HUES64 (cell line): ENCODE results near the gene SLC7A11. TPM values are rescaled to one million over a fixed set of nuclear protein-coding genes. Genes with fewer than 3 reads are reported as not detected.
A peak's percentile ranks its signal among the peaks of the same experiment; 100 is the strongest.

Experiments
- H3K27ac ChIP-seq: 2 replicates; pipeline ENCODE4 v1.7.0; 2013; ENCODE audit warnings: low read depth, low read length, inconsistent platforms
- H3K27me3 ChIP-seq: 2 replicates; pipeline ENCODE4 v1.6.1; 2013; ENCODE audit warnings: mild to moderate bottlenecking, low read length; ENCODE audit not compliant: insufficient read depth
- H3K36me3 ChIP-seq: 2 replicates; pipeline ENCODE4 v1.6.1; 2013; ENCODE audit warnings: mild to moderate bottlenecking, low read length; ENCODE audit not compliant: insufficient read depth
- H3K4me1 ChIP-seq: 2 replicates; pipeline ENCODE4 v1.6.1; 2013; ENCODE audit warnings: mild to moderate bottlenecking, low read length, moderate library complexity; ENCODE audit not compliant: insufficient read depth
- H3K4me3 ChIP-seq: 2 replicates; pipeline ENCODE4 v1.5.1; 2013; ENCODE audit warnings: mild to moderate bottlenecking, low read length, moderate library complexity
- H3K9ac ChIP-seq: 2 replicates; pipeline ENCODE4 v1.6.1; 2013; ENCODE audit warnings: mild to moderate bottlenecking, low read depth, low read length
- H3K9me3 ChIP-seq: 2 replicates; pipeline ENCODE4 v1.6.1; 2013; ENCODE audit warnings: low read depth, low read length; ENCODE audit not compliant: insufficient read depth
- WGBS: fragments of 150-250, 120-280 bp; methylation state at CpG from one replicate; pipeline ENCODE4 v1.1.7; 2013; ENCODE audit warnings: missing lambda C conversion rate; 5-methylcytosine and 5-hydroxymethylcytosine counted together
- polyA plus RNA-seq, 2 experiments: library from polyadenylated mRNA; stranded (reverse); fragments of 50-300 nt; gene quantifications; one replicate each; pipeline ENCODE4 v1.2.3, GENCODE V29; 2013

Gene SLC7A11
- 11.8 TPM for polyA plus RNA-seq (2013, experiment 1 of 2)
- polyA plus RNA-seq (2013, experiment 2 of 2): 10.0 TPM

DNA sequence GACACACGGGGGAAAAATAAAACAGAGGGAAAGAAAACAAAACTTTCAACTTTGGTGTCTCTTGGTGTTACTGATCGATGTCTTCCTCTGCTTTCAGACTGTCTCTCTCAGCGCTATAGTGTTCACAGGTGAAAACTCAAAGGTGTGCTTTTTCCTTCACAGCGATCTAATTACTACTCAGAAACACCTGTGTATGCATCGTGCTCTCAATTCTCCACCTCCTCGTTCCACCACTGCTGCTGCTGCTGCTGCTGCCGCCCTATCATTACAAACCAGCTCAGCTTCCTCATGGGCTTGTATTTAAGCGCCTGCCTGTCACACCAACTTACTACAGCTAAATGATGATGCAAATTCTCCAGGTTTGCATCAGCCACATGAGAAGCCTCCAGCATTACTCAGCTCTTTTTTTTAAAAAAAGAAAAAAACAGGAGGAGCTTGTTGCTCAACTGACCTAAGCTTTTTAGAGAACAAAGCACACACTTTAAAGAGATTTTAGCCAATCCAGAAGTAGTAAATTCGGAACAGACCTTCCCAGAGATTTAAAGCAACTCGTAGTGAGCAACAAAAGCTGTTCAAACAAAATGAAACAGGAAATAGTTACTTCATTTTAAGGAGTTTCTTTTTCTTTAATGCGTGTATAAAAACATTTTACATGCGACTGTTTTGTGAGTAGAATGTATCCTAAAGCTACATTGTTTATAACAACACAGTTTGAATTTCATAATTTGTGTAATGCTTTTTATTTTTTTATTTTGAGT, at the start of gene SLC7A11:
TSS of gene SLC7A11 (minus strand) at position 274 of the 758 bp plus-strand sequence. CDS start 280 bp downstream, outside the sequence.
- H3K36me3 ChIP-seq: no peaks in the 10 kb centered on the region
- peak within 1 kb of the TSS; percentile 99 for H3K27ac ChIP-seq
- H3K4me3 ChIP-seq: peak within 1 kb of the TSS; percentile 72
- no peaks in the 10 kb centered on the region for H3K9me3 ChIP-seq
- 5% methylated on average over 10 of the region's 12 CpGs for WGBS
- H3K4me1 ChIP-seq: peaks cover 24% of the 10 kb centered on the region
- peak within 1 kb of the TSS; percentile 86 for H3K9ac ChIP-seq
- no peaks in the 10 kb centered on the region for H3K27me3 ChIP-seq

DNA sequence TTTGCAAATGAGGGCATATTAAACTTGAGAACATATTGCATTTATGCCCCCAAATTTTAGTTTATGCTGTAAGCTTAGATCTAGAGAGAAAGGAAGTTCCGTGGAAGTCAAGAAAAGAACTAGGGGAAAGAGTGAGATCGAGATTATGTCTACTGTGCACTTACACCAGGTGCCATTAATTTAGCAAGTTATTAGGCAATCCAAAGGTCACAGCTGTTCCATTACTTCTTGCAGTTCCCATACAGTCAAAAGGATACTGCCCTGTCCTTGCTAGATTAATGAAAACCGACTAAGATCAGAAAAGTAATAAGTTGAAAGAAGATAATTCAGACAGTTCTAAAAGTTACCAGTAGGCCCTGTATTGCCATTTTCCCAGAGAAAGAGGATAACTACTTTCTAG, 49.3 kb upstream of the SLC7A11 start:
- Histone ChIP-seq H3K36me3 (no peaks in the 10 kb centered on the region), H3K27ac (no peak overlapping the region), H3K9ac (no peak overlapping the region), H3K9me3 (no peaks in the 10 kb centered on the region), H3K27me3 (no peaks in the 10 kb centered on the region), H3K4me1 (no peaks in the 10 kb centered on the region), H3K4me3 (no peak overlapping the region)
- WGBS: 95% methylated on average over 3 of the region's 3 CpGs

DNA sequence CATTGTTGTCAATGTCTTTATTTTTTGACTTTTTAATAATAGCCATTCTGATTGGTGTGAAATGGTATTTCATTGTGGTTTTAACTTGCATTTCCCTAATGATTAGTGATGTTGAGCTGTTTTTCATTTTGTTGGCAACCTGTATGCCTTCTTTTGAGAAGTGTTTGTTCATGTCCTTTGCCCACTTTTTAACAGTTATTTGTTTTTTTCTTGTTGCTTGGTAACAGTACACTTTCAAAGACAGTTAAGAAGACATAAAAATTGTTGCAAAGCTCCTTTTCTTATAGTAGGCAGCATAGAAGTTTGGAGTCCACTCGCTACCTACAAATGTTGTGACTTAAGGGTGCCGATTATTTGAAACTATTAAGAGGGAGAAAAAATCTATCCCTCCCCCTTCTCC, 48.7 kb upstream of the SLC7A11 start:
- no peaks in the 10 kb centered on the region for H3K4me1 ChIP-seq
- H3K27me3 ChIP-seq: no peaks in the 10 kb centered on the region
- no peaks in the 10 kb centered on the region for H3K9me3 ChIP-seq
- no peak overlapping the region for H3K9ac ChIP-seq
- no peak overlapping the region for H3K27ac ChIP-seq
- WGBS: 100% methylated on average over 2 of the region's 2 CpGs
- H3K36me3 ChIP-seq: no peaks in the 10 kb centered on the region
- no peak overlapping the region for H3K4me3 ChIP-seq

DNA sequence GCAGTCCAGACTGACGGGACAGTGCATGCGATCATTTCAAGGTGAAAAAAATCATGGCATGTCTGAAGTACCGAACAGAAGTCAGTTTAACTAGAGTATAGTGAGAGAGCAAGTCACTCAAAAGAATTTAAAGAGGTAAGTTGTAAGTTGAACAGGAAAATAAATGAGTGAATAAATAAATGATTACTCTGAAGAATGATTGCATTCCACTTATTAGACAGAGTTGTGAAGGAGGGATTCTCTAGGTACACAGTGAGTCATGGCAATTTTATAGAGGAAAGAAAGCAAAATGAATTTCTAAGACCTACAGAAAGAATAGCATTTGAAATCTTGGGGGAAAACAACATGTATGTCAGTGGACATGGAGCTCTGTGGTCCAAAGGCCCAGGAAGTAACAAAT, 37.1 kb upstream of the SLC7A11 start:
- Histone ChIP-seq H3K27ac (no peak overlapping the region), H3K4me3 (no peak overlapping the region), H3K4me1 (peaks cover 2% of the 10 kb centered on the region; the same call in 1 of the 2 replicates), H3K9me3 (peaks cover 5% of the 10 kb centered on the region; the same call in 1 of the 2 replicates), H3K9ac (no peak overlapping the region), H3K27me3 (no peaks in the 10 kb centered on the region), H3K36me3 (no peaks in the 10 kb centered on the region; the same call in 1 of the 2 replicates)
- 92% methylated on average over 3 of the region's 3 CpGs for WGBS

DNA sequence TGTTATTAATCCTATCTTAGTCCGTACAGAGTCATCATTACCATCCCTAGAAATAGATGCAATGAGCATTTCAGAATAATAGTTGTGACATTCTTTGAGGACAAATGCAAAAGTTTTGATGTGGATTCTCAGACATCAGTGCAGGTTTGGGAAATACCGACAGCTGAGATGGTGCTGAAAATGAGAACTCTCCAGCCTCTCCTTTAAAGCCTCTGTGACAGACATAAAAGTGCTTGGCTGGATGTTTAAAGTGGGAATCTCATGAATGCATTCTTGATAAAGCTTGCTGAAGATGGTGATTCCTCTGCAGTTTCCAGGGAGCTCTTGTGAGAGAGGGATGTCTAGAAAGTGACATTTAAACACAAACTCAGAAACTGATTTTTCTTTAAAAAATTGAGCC, 35.0 kb upstream of the SLC7A11 start:
- Histone ChIP-seq H3K36me3 (no peaks in the 10 kb centered on the region), H3K4me1 (peaks cover 2% of the 10 kb centered on the region; the same call in 1 of the 2 replicates), H3K9ac (no peak overlapping the region), H3K27me3 (no peaks in the 10 kb centered on the region), H3K9me3 (peaks cover under 1% of the 10 kb centered on the region; the same call in 1 of the 2 replicates), H3K4me3 (no peak overlapping the region), H3K27ac (no peak overlapping the region)
- 98% methylated on average over 2 of the region's 2 CpGs for WGBS

DNA sequence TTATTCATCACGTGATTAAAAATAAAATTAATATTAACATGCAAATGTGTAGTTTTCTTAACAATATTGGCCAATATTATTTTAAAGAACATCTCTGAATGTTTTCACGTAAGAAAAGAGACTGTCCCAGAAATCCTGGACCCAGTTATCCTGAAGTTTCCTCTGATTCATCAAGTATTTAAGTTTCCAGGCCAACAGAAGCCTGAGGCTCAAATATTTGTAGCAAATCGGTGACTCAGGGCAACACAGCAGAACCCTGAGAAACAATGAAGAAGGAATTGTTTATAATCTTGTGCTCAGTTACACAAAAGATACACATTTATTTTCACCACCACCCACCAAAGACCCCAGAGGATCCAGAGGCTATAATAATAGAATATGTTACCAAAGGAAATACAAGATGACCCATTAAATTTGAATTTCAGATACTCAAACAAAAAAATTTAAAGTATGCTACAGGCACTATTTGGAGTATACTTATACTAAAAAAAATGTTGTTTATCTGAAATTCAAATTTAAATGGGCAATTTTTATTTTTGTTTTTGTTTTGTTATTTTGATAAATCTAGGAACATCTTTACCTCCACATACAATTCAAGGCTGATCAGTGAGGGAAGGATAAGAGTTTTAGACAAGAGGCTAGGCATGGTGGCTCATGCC, 33.9 kb upstream of the SLC7A11 start:
- H3K4me3 ChIP-seq: no peak overlapping the region
- H3K27ac ChIP-seq: no peak overlapping the region
- H3K27me3 ChIP-seq: no peaks in the 10 kb centered on the region
- peaks cover 2% of the 10 kb centered on the region; the same call in 1 of the 2 replicates for H3K4me1 ChIP-seq
- no peak overlapping the region for H3K9ac ChIP-seq
- H3K9me3 ChIP-seq: no peaks in the 10 kb centered on the region
- no peaks in the 10 kb centered on the region for H3K36me3 ChIP-seq
- WGBS: 92% methylated on average over 2 of the region's 3 CpGs

DNA sequence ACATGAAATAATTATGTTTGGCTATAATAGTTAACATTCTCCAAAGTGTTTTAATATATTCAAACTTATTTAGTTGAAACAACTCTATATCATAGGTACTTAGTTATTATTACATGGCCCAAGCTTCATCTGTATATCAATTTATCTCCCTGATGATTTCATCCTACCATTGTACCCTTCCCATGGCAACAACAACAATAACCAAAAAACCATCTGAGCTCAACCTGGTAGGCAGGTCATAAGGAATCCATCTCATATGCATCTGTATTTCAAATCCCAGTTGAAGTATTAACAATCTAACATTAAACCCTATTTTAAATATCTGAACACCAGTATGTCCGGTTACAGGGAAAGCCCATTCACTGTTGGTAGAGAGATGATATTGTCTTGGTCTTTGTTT, 33.1 kb upstream of the SLC7A11 start:
- Histone ChIP-seq H3K9me3 (no peaks in the 10 kb centered on the region), H3K27me3 (no peaks in the 10 kb centered on the region), H3K4me3 (no peak overlapping the region), H3K9ac (no peak overlapping the region), H3K4me1 (peaks cover 2% of the 10 kb centered on the region; the same call in 1 of the 2 replicates), H3K36me3 (no peaks in the 10 kb centered on the region), H3K27ac (no peak overlapping the region)
- no CpG with 5 or more reads among the region's 1 CpG for WGBS

DNA sequence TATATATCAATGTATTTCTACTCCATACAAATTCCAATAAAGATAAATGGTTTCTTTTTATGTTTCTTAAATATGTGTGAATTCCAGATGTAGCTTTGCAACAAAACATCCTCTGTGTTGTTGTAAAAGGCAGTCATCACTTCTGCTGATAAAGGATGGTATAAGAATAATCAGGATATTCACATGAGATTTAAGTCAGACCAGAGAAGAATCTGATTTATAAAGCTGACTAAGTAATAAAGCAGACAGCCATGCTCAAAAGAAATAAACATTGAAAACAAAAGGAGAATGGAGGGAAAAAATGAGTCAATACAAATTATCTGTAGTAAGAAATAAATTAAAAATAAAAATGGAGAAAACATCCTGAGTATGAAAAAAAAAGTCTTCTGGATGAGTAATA, 27.0 kb upstream of the SLC7A11 start:
- Histone ChIP-seq H3K9me3 (no peaks in the 10 kb centered on the region), H3K9ac (no peak overlapping the region), H3K4me1 (no peaks in the 10 kb centered on the region), H3K27ac (no peak overlapping the region), H3K4me3 (no peak overlapping the region), H3K27me3 (no peaks in the 10 kb centered on the region), H3K36me3 (no peaks in the 10 kb centered on the region)

DNA sequence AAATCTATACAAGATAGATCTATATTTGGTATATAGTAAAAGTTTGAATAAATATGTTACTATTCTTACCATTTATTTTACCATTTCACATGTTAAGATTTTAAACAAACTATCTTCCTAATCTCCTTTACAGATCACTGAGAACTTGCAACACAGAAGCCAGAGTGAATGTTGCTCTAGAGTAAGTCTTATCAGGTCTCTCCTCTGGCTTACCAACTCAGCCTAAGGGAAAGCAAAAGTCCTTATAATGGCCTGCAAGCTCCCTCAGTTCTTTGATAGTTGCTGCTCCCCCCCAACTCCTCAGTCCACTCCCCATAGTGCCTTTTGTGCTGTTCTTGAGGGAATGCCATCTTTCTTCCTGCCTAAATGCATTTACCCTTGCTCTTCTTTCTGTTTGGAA, 25.7 kb upstream of the SLC7A11 start:
- Histone ChIP-seq H3K4me3 (no peak overlapping the region), H3K9ac (no peak overlapping the region), H3K27me3 (no peaks in the 10 kb centered on the region), H3K9me3 (no peaks in the 10 kb centered on the region), H3K4me1 (no peaks in the 10 kb centered on the region), H3K36me3 (no peaks in the 10 kb centered on the region), H3K27ac (no peak overlapping the region)

DNA sequence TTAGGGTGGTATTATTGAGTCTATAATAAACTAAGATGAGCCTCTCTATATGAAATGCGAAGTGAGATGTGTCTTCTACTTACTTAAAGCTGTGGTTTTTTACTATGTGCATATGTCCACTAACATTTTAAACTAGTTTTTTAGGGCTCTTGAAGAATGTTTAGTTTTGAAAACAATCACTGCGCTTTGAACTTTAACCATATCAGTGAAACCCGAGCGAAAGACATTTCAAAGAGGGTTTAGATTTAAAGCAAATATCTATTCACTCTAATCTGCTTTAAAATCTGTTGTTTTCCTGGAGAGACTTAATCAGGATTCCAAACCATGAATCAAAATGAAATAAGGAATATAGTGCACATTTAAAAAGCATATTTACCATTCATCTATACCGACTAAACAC, 24.8 kb upstream of the SLC7A11 start:
- H3K27me3 ChIP-seq: no peaks in the 10 kb centered on the region
- H3K27ac ChIP-seq: no peak overlapping the region
- no peaks in the 10 kb centered on the region for H3K9me3 ChIP-seq
- no peak overlapping the region for H3K4me3 ChIP-seq
- H3K4me1 ChIP-seq: no peaks in the 10 kb centered on the region
- no peaks in the 10 kb centered on the region for H3K36me3 ChIP-seq
- H3K9ac ChIP-seq: no peak overlapping the region
- no CpG with 5 or more reads among the region's 5 CpGs for WGBS

DNA sequence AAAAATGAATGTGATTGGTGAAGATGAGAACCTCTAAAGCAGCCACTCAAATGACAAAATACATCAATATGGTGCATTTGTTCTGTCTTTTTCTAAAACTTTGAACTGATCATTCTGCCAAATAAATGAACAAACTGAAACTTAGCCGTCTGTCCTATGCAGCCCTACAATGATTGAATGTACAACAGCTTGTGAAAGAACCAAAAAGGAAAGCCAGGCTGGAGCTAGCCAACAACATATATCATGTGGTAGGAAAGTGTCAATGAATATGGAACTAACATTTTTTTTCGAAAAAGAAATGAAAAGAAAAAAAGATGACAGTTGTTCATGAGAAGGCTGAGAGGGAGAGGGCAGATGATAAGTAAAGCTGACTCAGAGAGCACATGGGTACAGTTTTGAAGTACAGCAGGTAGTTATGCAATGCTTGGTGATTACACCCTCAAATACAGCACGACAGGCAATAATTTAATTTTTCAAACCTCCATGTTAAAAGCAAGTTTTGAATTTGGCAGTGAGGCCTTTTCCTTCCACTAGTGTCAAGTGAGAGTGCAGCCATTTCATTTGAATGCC, 21.2 kb upstream of the SLC7A11 start:
- H3K27ac ChIP-seq: no peak overlapping the region
- no peaks in the 10 kb centered on the region for H3K4me1 ChIP-seq
- H3K9me3 ChIP-seq: no peaks in the 10 kb centered on the region
- H3K36me3 ChIP-seq: no peaks in the 10 kb centered on the region
- 67% methylated on average over 3 of the region's 3 CpGs for WGBS
- no peaks in the 10 kb centered on the region for H3K27me3 ChIP-seq
- H3K4me3 ChIP-seq: no peak overlapping the region
- no peak overlapping the region for H3K9ac ChIP-seq
